GM12878 (cell line): ENCODE measurements around the gene KRT38. TPM values are rescaled to one million over a fixed set of nuclear protein-coding genes. Genes with fewer than 3 reads are reported as not detected.

Experiments
- ATAC-seq: fragments of 200-7000 bp; cut with Tn5 transposase; 3 replicates; pipeline ENCODE4 v1.9.1; 2020; ENCODE audit warnings: mild to moderate bottlenecking, moderate library complexity
- BruUV-seq: library from RNA; stranded (reverse); fragments of 400-500 nt; replicated peaks from 2 replicates; lab custom pipeline; 2021; lab: Mats Ljungman, UMichigan
- CTCF ChIA-PET: fragments of 300-600 bp; sonication (Branson Sonifier 250); formaldehyde crosslinking; extraction: SDS; loops from one replicate; lab custom pipeline; 2021; ENCODE audit warnings: inconsistent platforms; lab: Yijun Ruan, JAX
- POLR2A ChIA-PET: fragments of 350-600 bp; formaldehyde crosslinking; extraction: SDS; loops from one replicate; lab custom pipeline; 2021; ENCODE audit warnings: inconsistent platforms; lab: Charles Lee
- RAD21 ChIA-PET: fragments of 300-600 bp; sonication (Branson Sonifier 250); formaldehyde crosslinking; loops from one replicate; lab custom pipeline; 2023; ENCODE audit warnings: antibody characterized with exemption; ENCODE audit not compliant: unreplicated experiment; lab: Charles Lee
- SMC1A ChIA-PET: fragments of 300-600 bp; sonication (Branson Sonifier 250); formaldehyde crosslinking; loops from one replicate; lab custom pipeline; 2023; ENCODE audit not compliant: unreplicated experiment, uncharacterized antibody; lab: Charles Lee
- DNase-seq: peaks from one replicate; pipeline ENCODE4 v3.0.0-alpha.2; 2011; ENCODE audit warnings: low read depth, low spot score
- FAIRE-seq: peaks from 3 replicates; lab custom pipeline; 2011; peaks lifted over from hg19 to GRCh38; lab: Jason Lieb, UNC
- H2AFZ ChIP-seq: 2 replicates; pipeline ENCODE4 v1.6.0; 2011; ENCODE audit warnings: low read depth, low read length, control low read depth; ENCODE audit not compliant: control insufficient read depth
- H3K27ac ChIP-seq: 2 replicates; pipeline ENCODE4 v1.5.1; 2011; ENCODE audit warnings: control low read depth; ENCODE audit not compliant: control insufficient read depth, insufficient read depth
- H3K27me3 ChIP-seq, 2 experiments: replicated peaks in 1 of 2; 2 replicates each; pipeline versions ENCODE4 v1.6.0 to v1.6.1; 2011; ENCODE audit warnings: low read length in 1 of 2; ENCODE audit not compliant: control insufficient read depth in 2 of 2, insufficient read depth in 2 of 2
- H3K36me3 ChIP-seq, 2 experiments: 2 replicates each; pipeline ENCODE4 v1.5.1; 2011; ENCODE audit warnings: low read length in 1 of 2; ENCODE audit not compliant: control insufficient read depth in 2 of 2, insufficient read depth in 2 of 2
- H3K4me1 ChIP-seq: 2 replicates; pipeline ENCODE4 v1.6.1; 2011; ENCODE audit warnings: mild to moderate bottlenecking, low read length, moderate library complexity, mixed read lengths; ENCODE audit not compliant: control insufficient read depth, insufficient read depth
- H3K4me2 ChIP-seq: 2 replicates; pipeline ENCODE4 v1.6.0; 2011; ENCODE audit warnings: control low read depth; ENCODE audit not compliant: control insufficient read depth, insufficient read depth
- H3K4me3 ChIP-seq: fragments of 200-600 bp; sonication (generic); 2 replicates; pipeline ENCODE4 v1.5.1; 2016
- H3K79me2 ChIP-seq: 2 replicates; pipeline ENCODE4 v1.6.0; 2011; ENCODE audit warnings: low read length; ENCODE audit not compliant: control insufficient read depth, insufficient read depth
- H3K9ac ChIP-seq: 2 replicates; pipeline ENCODE4 v1.8.0; 2011; ENCODE audit warnings: low read length, control low read depth, mixed read lengths; ENCODE audit not compliant: control insufficient read depth, insufficient read depth
- H3K9me3 ChIP-seq: replicated peaks from 3 replicates; pipeline ENCODE4 v1.5.1; 2011; ENCODE audit warnings: mild to moderate bottlenecking, low read length; ENCODE audit not compliant: control insufficient read depth, insufficient read depth
- H4K20me1 ChIP-seq: 2 replicates; pipeline ENCODE4 v1.6.0; 2011; ENCODE audit not compliant: control insufficient read depth, insufficient read depth
- CHD2 ChIP-seq: IDR thresholded peaks from 2 replicates; pipeline ENCODE4 v1.6.1; 2011; ENCODE audit warnings: low read depth, low read length, improper control_type of control experiment, borderline replicate concordance
- CREM ChIP-seq: IDR thresholded peaks from 2 replicates; pipeline ENCODE4 v1.6.1; 2014; ENCODE audit warnings: antibody characterized with exemption, low read depth
- E2F8 ChIP-seq: fragments of 450-650 bp; IDR thresholded peaks from 2 replicates; pipeline ENCODE4 v1.6.1; 2018; ENCODE audit warnings: mild to moderate bottlenecking, low read depth, moderate library complexity; ENCODE audit not compliant: partially characterized antibody
- IKZF1 ChIP-seq: fragments of 450-650 bp; conservative IDR thresholded peaks from 2 replicates; pipeline ENCODE4 v1.6.1; 2017; ENCODE audit warnings: antibody characterized with exemption, mild to moderate bottlenecking
- MEF2A ChIP-seq: IDR thresholded peaks from 2 replicates; pipeline ENCODE4 v1.6.1; 2011; ENCODE audit warnings: low read depth, mild to moderate bottlenecking, low read length, moderate library complexity; ENCODE audit not compliant: insufficient read depth
- MTA3 ChIP-seq: IDR thresholded peaks from 2 replicates; pipeline ENCODE4 v1.6.1; 2012; ENCODE audit warnings: low read length, inconsistent platforms, borderline replicate concordance
- PRDM15 ChIP-seq: fragments of 450-650 bp; formaldehyde crosslinking; IDR thresholded peaks from 2 replicates; pipeline ENCODE4 v1.4.0; 2020; ENCODE audit warnings: mild to moderate bottlenecking, moderate library complexity
- REST ChIP-seq: IDR thresholded peaks from 2 replicates; pipeline ENCODE4 v1.6.1; 2012; ENCODE audit warnings: mild to moderate bottlenecking, low read depth, low read length
- SKIL ChIP-seq: fragments of 450-650 bp; IDR thresholded peaks from 2 replicates; pipeline ENCODE4 v1.6.1; 2017; ENCODE audit warnings: mild to moderate bottlenecking, low read depth, inconsistent platforms; ENCODE audit not compliant: poor library complexity, severe bottlenecking
- SMARCA5 ChIP-seq: fragments of 450-650 bp; IDR thresholded peaks from 2 replicates; pipeline ENCODE4 v1.6.1; 2017; ENCODE audit warnings: mild to moderate bottlenecking
- SMC3 ChIP-seq: IDR thresholded peaks from 2 replicates; pipeline ENCODE4 v1.6.1; 2011; ENCODE audit warnings: low read length, improper control_type of control experiment, borderline replicate concordance
- SRF ChIP-seq, 2 experiments: IDR thresholded peaks; 2 replicates each; pipeline ENCODE4 v1.6.1; 2011; ENCODE audit warnings: low read depth in 2 of 2, low read length in 2 of 2, mild to moderate bottlenecking in 1 of 2, moderate library complexity in 1 of 2
- WGBS: methylation state at CpG from one replicate; pipeline ENCODE4 v1.1.6; 2016; ENCODE audit warnings: low lambda C conversion rate; ENCODE audit not compliant: insufficient replicate concordance, insufficient coverage; ENCODE audit errors: missing lambda C conversion rate; 5-methylcytosine and 5-hydroxymethylcytosine counted together
- in situ Hi-C: fragments of 300-500 bp; cut with MboI; formaldehyde crosslinking; loops from 9 replicates; pipeline ENCODE4 v1.14.3; 2018; ENCODE audit warnings: mixed read lengths
- intact Hi-C: fragments of 100-400 bp; cut with micrococcal nuclease; formaldehyde crosslinking; loops from one replicate; pipeline ENCODE4 v1.14.2; 2022; ENCODE audit not compliant: unreplicated experiment
- polyA plus RNA-seq, 11 experiments: library from polyadenylated mRNA; depleted of rRNA in 4 of 11; unstranded in 6 of 11; stranded (reverse) in 5 of 11; fragments of >200 nt; fragmentation: Nextera tagmentation in 4 of 11; fragmentation: Illumina TruSeq in 1 of 11; extraction: Ambion mirVana in 4 of 11; extraction: Trizol in 1 of 11; gene quantifications; 1 replicate in 1 of 11; 2 replicates in 10 of 11; pipeline versions ENCODE4 v1.2.1 to v1.2.3, GENCODE V29; 2011 to 2016; ENCODE audit warnings: inconsistent platforms in 2 of 11, missing spikeins in 2 of 11, low read depth in 1 of 11
- total RNA-seq, 4 experiments: library from RNA; depleted of rRNA in 3 of 4; stranded (reverse); fragments of >200 nt in 3 of 4; fragmentation: Illumina TruSeq in 1 of 4; extraction: Trizol in 1 of 4; gene quantifications; 2 replicates each; pipeline versions ENCODE4 v1.2.1 to v1.2.3, GENCODE V29; 2013 to 2021

The KRT38 gene
- total and polyA plus RNA-seq, 10 of the 15 experiments (the other 5 are each of a cell fraction or from before 2014, with no cell fraction given) = not detected

GRCh38 chr17:41453066-41453465 lies 12.3 kb upstream of the KRT38 start:
- BruUV-seq = no TSS peak
- no peak overlapping the region for H3K27ac ChIP-seq
- ATAC-seq (no peak), DNase-seq (no peak), FAIRE-seq (no peak)
- RAD21 ChIA-PET = no interaction called here
- no peaks in the 10 kb centered on the region for H3K36me3 ChIP-seq
- CTCF ChIA-PET = interaction anchor here (2.1 kb wide), 1 partner anchor 96 kb away, joined by 5 read pairs; no protein-coding TSS in a partner anchor
- H2AFZ ChIP-seq = no peak overlapping the region
- SMC1A ChIA-PET = no interaction called here
- in situ Hi-C loops = no loop called here
- no peaks in the 10 kb centered on the region; the same call in 1 of the 2 replicates for H4K20me1 ChIP-seq
- H3K9me3 ChIP-seq = no peaks in the 10 kb centered on the region
- peaks cover 0 to 1% of the 10 kb centered on the region in 2 experiments; a peak in 1 of 4 replicates for H3K27me3 ChIP-seq
- no peak overlapping the region for H3K4me3 ChIP-seq
- POLR2A ChIA-PET = no interaction called here
- intact Hi-C loops = no loop called here
- H3K9ac ChIP-seq = no peak overlapping the region
- H3K4me2 ChIP-seq = no peak overlapping the region
- no peaks in the 10 kb centered on the region for H3K4me1 ChIP-seq
- 31% methylated on average over 3 of the region's 3 CpGs for WGBS
- H3K79me2 ChIP-seq = no peaks in the 10 kb centered on the region
- no peak for TF ChIP-seq SRF (IDR thresholded peaks at IDR 0.05; ENCODE audit: low read depth in 2 of 2, low read length in 2 of 2)
- no peak for TF ChIP-seq E2F8
- TF ChIP-seq MEF2A = no peak
- TF ChIP-seq SKIL = no peak
- TF ChIP-seq IKZF1 = no peak
- no peak for TF ChIP-seq MTA3
- TF ChIP-seq PRDM15 (CRISPR knock-in tag) = no peak
- TF ChIP-seq CHD2 = no peak
- TF ChIP-seq CREM = no peak
- no peak for TF ChIP-seq REST
- TF ChIP-seq SMARCA5 = no peak
- no peak for TF ChIP-seq SMC3
